H1 (cell line): ENCODE measurements around the gene BPI.

Experiments used
- CHD2 ChIP-seq: IDR thresholded peaks from 2 replicates; pipeline ENCODE4 v1.6.1; 2012; ENCODE audit warnings: low read length, improper control_type of control experiment
- CTCF ChIP-seq, 3 experiments: IDR thresholded peaks; 1 replicate in 2 of 3; 2 replicates in 1 of 3; pipeline versions ENCODE4 v1.5.1 to v1.6.1; 2011; ENCODE audit warnings: low read length in 3 of 3, mild to moderate bottlenecking in 3 of 3, inconsistent platforms in 2 of 3, low read depth in 1 of 3, moderate library complexity in 1 of 3; ENCODE audit not compliant: insufficient read depth in 1 of 3; ENCODE audit errors: control extremely low read depth in 1 of 3
- GABPA ChIP-seq: IDR thresholded peaks from 2 replicates; pipeline ENCODE4 v1.6.1; 2011; ENCODE audit warnings: mild to moderate bottlenecking, low read length, moderate library complexity, borderline replicate concordance; ENCODE audit not compliant: insufficient read depth

GRCh38 chr20:38278763-38279162 is 25.2 kb upstream of the BPI start:
- TF ChIP-seq GABPA (no peak), CHD2 (no peak), CTCF (IDR thresholded peaks at IDR 0.05; ENCODE audit: control extremely low read depth in 1 of 3, insufficient read depth in 1 of 3, low read depth in 1 of 3, low read length in 3 of 3) (no peak)
